NB4 (cell line): Measurements from ENCODE around the gene RPS6KL1.

Source experiments
- DNase-seq: peaks from one replicate; pipeline ENCODE4 v3.0.0; 2010; ENCODE audit warnings: low read depth
- H3K4me3 ChIP-seq: one replicate; pipeline ENCODE4 v1.5.1; 2011; ENCODE audit warnings: mild to moderate bottlenecking, low read depth, low read length, moderate library complexity
- CTCF ChIP-seq: IDR thresholded peaks from one replicate; pipeline ENCODE4 v1.5.1; 2012; ENCODE audit warnings: low read depth, low read length
- MAX ChIP-seq: IDR thresholded peaks from 2 replicates; pipeline ENCODE4 v1.6.1; 2011; ENCODE audit warnings: low read depth, low read length
- MYC ChIP-seq: IDR thresholded peaks from 2 replicates; pipeline ENCODE4 v1.6.1; 2011; ENCODE audit warnings: low read depth, low read length
- POLR2A ChIP-seq: IDR thresholded peaks from 2 replicates; pipeline ENCODE4 v1.6.1; 2011; ENCODE audit warnings: mild to moderate bottlenecking; ENCODE audit not compliant: insufficient read length; ENCODE audit errors: extremely low read depth

RPS6KL1 gene

GRCh38 chr14:74893614-74894091 is 29.4 kb downstream of the RPS6KL1 start:
- TF ChIP-seq MAX (no peak), CTCF (no peak), MYC (no peak), POLR2A (no peak)
- DNase-seq = no peak
- no peak overlapping the region for H3K4me3 ChIP-seq

GRCh38 chr14:74892745-74893144 is 30.3 kb downstream of the RPS6KL1 start:
- H3K4me3 ChIP-seq = no peak overlapping the region
- no peak for TF ChIP-seq POLR2A
- TF ChIP-seq MYC = no peak
- no peak for TF ChIP-seq MAX
- no peak for DNase-seq

GRCh38 chr14:74891870-74892269 is 31.2 kb downstream of the RPS6KL1 start:
- TF ChIP-seq CTCF (no peak), MAX (no peak), MYC (no peak), POLR2A (no peak)
- DNase-seq = no peak
- no peak overlapping the region for H3K4me3 ChIP-seq

GRCh38 chr14:74890262-74890661 is 32.8 kb downstream of the RPS6KL1 start:
- H3K4me3 ChIP-seq = no peak overlapping the region
- DNase-seq = no peak
- no peak for TF ChIP-seq CTCF
- no peak for TF ChIP-seq MAX
- TF ChIP-seq POLR2A = no peak
- no peak for TF ChIP-seq MYC

- no peak for TF ChIP-seq POLR2A
- TF ChIP-seq MAX = no peak
- no peak for TF ChIP-seq CTCF
- no peak for DNase-seq
- no peak overlapping the region for H3K4me3 ChIP-seq
Measured at GRCh38 chr14:74888164-74889158, 34.6 kb downstream of the RPS6KL1 start.

- no peak overlapping the region for H3K4me3 ChIP-seq
- no peak for TF ChIP-seq MYC
- no peak for TF ChIP-seq POLR2A
- no peak for TF ChIP-seq MAX
- TF ChIP-seq CTCF = no peak
- no peak for DNase-seq
Measured at GRCh38 chr14:74886001-74886400, 37.1 kb downstream of the RPS6KL1 start.
